Measurements from ENCODE around the gene CCDC124. TPM values are rescaled to one million over a fixed set of nuclear protein-coding genes. Genes with fewer than 3 reads are reported as not detected.

The CCDC124 gene
- total RNA-seq, 1 donor from 2014 or later, result 122 TPM

DNA sequence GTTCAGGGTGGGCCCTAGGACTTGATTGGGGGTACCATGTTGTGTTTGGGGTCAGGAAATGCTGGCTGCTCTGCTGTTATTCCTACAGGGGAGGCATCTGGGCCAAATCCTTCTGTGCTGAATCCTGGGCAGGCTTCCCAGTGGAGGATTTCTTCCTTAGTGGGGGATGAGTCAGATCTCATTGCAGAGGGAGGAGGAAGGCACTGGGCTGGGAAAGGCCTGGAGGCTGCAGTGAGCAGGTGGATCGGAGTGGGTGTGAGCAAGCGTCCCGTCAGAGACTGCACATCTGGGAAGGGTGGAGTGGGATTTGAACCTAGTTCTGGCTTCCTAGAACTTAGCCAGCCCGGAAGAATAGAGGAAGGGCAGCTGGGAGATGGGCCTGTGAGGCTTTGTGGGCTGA is 11.5 kb downstream of the CCDC124 start:
- Mint-ChIP-seq H3K36me3 (ENCODE audit: low read depth) (no peaks in the 10 kb centered on the region), H3K9me3 (no peaks in the 10 kb centered on the region), H3K27me3 (ENCODE audit: low read depth) (peaks cover 17% of the 10 kb centered on the region), H3K4me1 (peaks cover 15% of the 10 kb centered on the region), H3K27ac (ENCODE audit: unreplicated experiment) (peak overlapping the region; percentile 78), H3K4me3 (peak overlapping the region; percentile 51)
- DNase-seq (ENCODE audit: low read depth, low spot score), result no peak
- TF ChIP-seq, protein P1, sequence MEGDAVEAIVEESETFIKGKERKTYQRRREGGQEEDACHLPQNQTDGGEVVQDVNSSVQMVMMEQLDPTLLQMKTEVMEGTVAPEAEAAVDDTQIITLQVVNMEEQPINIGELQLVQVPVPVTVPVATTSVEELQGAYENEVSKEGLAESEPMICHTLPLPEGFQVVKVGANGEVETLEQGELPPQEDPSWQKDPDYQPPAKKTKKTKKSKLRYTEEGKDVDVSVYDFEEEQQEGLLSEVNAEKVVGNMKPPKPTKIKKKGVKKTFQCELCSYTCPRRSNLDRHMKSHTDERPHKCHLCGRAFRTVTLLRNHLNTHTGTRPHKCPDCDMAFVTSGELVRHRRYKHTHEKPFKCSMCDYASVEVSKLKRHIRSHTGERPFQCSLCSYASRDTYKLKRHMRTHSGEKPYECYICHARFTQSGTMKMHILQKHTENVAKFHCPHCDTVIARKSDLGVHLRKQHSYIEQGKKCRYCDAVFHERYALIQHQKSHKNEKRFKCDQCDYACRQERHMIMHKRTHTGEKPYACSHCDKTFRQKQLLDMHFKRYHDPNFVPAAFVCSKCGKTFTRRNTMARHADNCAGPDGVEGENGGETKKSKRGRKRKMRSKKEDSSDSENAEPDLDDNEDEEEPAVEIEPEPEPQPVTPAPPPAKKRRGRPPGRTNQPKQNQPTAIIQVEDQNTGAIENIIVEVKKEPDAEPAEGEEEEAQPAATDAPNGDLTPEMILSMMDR (conservative IDR thresholded peaks at IDR 0.05), result no peak

DNA sequence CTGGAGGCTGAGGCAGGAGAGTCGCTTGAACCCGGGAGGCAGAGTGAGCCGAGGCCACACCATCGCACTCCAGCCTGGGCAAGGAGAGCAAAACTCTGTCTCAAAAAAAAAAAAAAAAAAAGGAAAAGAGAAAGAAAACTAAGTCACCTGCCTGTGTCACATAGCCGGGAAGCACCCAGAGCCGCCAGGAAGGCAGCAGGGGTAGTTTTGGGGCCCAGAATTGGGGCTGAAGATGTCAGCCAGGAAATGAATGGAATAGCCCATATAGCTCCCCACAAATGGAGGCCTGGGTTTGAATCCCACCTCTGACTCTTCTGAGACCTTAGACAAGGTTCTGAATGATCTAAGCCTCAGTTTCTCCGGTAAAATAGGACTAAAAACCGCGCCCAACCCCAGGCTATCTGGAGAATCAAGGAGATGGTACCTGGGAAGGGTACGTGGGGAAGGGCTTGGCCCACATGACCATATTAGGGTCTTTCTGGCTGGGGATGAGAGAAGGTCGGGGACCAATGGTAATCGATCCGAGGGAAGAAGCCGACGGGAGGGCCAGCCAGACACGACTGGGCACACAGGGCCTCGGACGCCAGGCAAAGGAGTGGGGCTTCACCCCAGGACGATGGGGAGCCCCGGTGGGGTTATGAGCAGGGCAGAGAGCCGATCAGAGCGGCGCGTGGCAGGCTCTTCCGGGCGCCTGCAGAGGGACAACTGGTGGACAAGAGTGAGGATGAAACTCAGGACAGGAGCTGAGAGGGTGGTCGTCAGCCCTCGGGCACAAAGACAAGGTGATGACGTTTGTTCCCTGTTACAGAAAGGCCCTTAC is 14.4 kb downstream of the CCDC124 start:
- Mint-ChIP-seq H3K9me3 (no peaks in the 10 kb centered on the region), H3K27ac (ENCODE audit: unreplicated experiment) (peak overlapping the region; percentile 97), H3K27me3 (ENCODE audit: low read depth) (peaks cover 43% of the 10 kb centered on the region), H3K4me3 (peak overlapping the region; percentile 90), H3K4me1 (peaks cover 40% of the 10 kb centered on the region), H3K36me3 (ENCODE audit: low read depth) (no peaks in the 10 kb centered on the region)
- DNase-seq (ENCODE audit: low read depth, low spot score), result peak; percentile 40
- TF ChIP-seq, protein P1 (conservative IDR thresholded peaks at IDR 0.05), result peak; percentile 18

DNA sequence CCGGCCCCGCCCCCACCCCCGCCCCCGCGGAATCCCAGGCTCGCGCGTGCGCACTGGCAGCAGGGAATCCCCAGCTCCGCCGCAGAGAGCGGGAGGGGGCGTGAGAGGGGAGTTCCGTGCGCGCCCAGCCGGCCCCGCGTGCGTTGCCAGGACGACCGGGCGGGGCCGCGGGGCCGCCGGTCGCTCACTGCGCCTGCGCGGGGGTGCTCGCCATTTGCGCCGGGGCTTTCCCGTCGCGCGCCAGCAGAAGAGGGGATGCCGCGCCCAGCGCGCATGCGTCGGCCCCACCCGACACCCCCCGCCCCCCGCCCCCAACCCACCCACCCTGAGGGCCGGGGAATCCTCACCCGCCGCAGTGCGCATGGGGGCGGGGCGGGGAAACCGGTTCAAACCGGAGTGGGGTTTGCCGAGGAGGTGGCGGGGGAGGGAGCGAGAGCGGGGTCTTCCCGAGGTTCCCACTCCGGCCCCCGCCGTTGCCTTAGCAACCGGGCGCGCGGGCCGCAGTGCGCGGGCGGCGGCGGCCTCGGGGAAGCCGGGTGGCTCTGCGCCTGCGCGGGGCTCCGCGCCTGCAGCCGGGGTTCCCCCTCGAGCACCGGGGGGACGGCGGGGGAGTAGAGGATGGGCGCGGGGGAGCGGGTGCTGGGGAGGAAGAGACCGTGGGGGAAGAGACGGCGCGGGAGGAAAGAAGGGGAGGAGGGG is 15.1 kb downstream of the CCDC124 start:
- DNase-seq (ENCODE audit: low read depth, low spot score), result peak; percentile 95
- no peaks in the 10 kb centered on the region for H3K36me3 Mint-ChIP-seq (ENCODE audit: low read depth)
- peaks cover 51% of the 10 kb centered on the region for H3K27me3 Mint-ChIP-seq (ENCODE audit: low read depth)
- no peaks in the 10 kb centered on the region for H3K9me3 Mint-ChIP-seq
- TF ChIP-seq, protein P1 (conservative IDR thresholded peaks at IDR 0.05), result no peak
- H3K4me3 Mint-ChIP-seq, result peak overlapping the region; percentile 90
- H3K4me1 Mint-ChIP-seq, result peaks cover 40% of the 10 kb centered on the region
- H3K27ac Mint-ChIP-seq (ENCODE audit: unreplicated experiment), result no peak overlapping the region

DNA sequence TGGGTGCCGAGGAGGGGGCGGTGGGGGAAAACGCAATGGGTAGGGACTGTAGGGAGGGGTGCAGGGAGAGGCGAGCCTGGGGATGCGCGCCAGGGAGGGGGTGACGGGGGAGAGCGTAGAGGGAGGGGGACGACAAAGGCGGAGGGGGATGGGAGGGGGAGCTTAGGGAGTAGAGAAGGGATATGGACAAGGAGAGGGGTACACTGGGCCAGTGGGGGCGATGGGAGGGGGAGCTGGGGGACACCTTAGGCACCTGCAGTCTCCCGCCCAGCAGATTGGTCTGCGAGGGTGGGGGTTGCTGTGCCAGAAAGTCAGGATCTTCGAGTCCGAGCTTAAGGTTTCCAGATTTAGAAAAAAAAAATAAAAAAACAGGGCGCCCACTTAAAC is 15.7 kb downstream of the CCDC124 start:
- Mint-ChIP-seq H3K27ac (ENCODE audit: unreplicated experiment) (no peak overlapping the region), H3K9me3 (no peaks in the 10 kb centered on the region), H3K4me1 (peaks cover 43% of the 10 kb centered on the region), H3K36me3 (ENCODE audit: low read depth) (no peaks in the 10 kb centered on the region), H3K27me3 (ENCODE audit: low read depth) (peaks cover 56% of the 10 kb centered on the region), H3K4me3 (peak overlapping the region; percentile 75)
- DNase-seq (ENCODE audit: low read depth, low spot score), result no peak
- TF ChIP-seq, protein P1 (conservative IDR thresholded peaks at IDR 0.05), result no peak

DNA sequence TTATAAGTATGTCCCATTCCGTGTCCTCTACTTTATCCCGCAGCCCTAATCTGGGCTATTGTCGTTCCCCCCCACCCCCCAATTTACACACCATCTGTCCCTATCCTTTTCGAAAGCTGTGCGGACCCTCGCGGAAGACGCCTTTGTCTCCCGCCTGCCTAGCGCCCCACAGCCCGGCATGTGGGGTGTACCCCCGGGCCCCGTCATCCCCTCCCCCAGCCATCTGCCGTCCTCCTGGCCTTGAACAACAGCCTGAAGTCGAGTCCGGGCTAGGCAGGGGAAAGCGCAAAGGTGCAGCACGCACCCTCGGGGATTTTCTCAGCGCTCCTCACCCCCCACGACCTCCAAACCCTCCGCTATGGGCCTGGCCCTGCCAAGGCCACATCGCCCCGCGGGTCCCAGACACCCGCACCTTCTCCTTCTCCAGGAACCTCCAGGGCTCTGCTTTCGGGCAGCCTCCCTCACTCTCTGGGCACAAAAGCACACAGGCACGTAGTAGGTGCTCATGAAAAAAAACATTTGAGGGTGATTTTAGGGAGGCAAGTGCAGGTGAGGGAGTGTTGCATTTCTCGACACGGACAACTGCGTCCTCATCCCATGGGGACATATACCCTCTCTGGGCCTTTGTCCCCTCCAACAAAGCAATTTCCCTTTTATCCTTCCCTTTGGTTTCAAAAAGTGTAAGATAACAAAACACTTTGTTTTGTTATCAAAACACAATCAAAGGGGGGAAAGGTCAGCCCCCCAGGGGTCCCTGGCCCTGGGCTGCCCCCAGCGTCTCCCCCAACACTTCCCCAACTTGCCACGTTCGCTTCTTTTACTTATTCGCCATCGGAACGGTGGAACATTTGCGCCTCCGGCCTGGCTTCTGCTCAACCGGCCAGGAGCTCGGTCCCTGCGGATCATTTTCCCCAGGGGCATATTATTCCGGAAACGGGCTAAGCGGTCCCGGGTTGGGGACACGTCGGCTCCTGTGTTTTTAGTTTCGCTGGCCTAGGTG is 16.4 kb downstream of the CCDC124 start:
- TF ChIP-seq, protein P1 (conservative IDR thresholded peaks at IDR 0.05), result no peak
- Mint-ChIP-seq H3K4me1 (peaks cover 48% of the 10 kb centered on the region), H3K27ac (ENCODE audit: unreplicated experiment) (peak overlapping the region; percentile 43), H3K9me3 (no peaks in the 10 kb centered on the region), H3K27me3 (ENCODE audit: low read depth) (peaks cover 63% of the 10 kb centered on the region), H3K36me3 (ENCODE audit: low read depth) (no peaks in the 10 kb centered on the region), H3K4me3 (peak overlapping the region; percentile 75)
- no peak for DNase-seq (ENCODE audit: low read depth, low spot score)
